NCI-H1417 (cell line): ENCODE data around the gene ASIP.
"Not testable (repeated sequence)": the region's sequence is repeated elsewhere in the genome, so short reads cannot be mapped to it uniquely, and the experiment has no call there.

Experiments used
- DNase-seq, 3 experiments: peaks; one replicate each; lab custom pipeline; 2025; lab: John Stamatoyannopoulos, UW

The ASIP gene, protein sequence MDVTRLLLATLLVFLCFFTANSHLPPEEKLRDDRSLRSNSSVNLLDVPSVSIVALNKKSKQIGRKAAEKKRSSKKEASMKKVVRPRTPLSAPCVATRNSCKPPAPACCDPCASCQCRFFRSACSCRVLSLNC

DNA sequence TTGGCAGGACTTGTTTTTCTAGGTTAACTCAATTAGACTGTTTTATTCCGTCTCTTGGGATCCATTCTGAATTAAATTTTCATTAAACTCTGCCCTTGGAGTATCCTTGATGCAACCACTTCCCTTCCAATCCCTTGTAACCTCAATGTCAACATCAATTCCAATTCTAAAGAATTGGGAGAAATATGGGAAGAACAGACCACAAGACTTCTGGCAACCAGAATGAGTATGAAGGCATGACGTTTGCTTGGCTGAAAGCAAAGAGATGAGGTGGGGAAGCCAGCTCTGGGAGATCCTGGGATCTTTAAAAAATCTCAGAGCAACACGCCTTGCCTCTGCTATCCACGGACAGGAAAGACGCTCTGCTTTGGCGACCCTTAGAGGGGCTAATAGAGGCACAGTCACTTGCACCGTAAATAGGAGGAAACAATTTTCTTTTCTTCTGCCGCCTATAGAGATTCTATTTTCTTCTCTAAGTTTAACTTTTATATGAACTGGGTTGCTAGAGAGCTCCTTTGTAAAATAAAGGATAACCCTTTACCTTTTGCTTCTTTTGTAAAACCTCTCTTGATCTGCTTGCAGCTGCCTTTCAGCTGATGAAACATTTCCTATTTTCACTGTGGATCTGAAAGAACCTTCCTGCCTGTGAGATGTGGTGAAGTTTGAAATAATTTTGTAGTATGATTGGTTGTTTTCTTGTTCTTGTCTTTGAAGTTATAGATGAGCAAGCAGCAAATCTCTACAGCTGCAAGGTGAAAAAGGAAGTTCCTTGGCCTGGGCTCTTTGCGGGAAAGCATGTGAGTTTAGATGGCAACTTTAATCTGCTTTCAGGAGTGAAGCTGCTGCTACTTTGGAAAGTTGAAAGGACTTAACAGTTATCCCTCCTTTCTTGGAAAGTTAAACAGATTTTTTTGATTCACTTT lies at the start of gene ASIP:
Gene ASIP, plus strand, starts transcription at position 731 of the 923 bp plus-strand sequence. CDS start 18,952 bp downstream, outside the sequence.
- no peak for DNase-seq

DNA sequence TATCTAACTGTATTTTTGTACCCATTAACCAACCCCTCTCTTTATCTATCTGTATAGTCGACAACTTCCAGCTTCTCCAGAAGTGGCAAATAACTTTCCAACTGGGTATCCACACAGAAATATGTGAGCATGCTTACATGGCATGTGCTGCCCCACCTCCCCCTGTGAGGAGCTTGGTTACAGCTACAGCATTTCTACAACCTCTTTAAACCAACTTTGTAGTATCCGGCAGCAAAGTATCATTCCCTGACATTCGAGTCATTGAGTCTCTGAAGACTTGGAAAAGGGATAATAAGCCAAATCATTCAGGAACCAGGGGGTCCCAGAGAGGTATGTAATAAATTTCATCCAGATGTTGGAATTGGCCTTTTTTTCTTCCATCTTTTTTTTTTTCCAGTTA lies 48.2 kb upstream of the ASIP start:
- DNase-seq, result no peak

DNA sequence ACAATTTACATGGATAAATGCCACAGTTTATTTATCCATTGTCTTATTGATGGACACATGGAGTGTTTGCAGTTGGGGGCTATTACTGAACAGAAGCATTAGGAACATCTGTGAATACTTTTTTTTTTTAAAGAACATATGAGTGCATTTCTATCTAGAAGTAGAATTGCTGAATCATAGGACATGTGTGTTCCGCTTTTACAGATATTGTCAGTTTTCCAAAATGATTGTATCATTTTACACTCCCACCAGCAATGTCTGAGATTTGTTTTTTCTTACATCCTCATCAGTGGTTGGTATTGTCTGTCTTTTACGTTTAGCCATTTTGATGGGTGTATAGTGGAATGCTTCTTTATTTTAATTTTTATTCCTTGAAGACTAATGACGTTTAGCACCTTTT lies 42.0 kb upstream of the ASIP start:
- DNase-seq, result no peak

DNA sequence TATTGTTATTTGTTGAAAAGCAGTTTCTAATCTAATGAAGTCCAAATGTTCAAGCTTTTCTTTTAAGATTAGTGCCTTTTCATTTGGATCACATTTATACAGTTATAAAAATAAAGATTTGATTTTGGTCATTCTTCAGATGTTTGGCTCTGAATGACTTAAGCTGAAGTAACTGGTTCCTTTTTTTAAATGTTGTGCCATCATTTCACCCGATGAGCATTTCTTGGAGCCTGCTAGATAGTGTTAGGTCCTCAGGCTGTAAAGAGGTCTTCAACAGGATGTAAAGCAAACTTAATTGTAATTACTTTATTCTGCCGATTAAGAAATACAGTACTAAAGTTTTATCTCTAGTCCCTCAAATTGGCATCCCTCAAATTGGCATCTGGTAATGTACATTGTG lies 41.2 kb upstream of the ASIP start:
- DNase-seq, result no peak

DNA sequence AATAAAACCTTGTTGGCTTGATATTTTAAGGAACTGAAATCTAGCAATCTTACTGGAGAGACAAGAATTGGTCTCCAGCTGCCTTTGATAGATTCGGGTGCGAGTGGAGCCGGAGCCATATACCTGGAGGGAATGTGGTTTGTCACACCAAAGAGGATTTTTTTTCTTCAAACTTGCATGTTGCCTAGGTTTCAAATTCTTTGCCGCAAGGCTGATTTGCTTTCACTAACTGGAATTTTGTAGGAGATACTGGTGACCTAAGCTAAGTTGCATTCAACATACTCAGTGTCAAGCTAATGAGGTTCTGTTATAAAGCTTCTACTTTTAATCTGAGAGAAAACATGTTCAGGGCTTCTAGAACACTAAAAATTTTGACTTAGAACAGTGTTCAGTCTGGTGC lies 39.7 kb upstream of the ASIP start:
- no peak for DNase-seq

DNA sequence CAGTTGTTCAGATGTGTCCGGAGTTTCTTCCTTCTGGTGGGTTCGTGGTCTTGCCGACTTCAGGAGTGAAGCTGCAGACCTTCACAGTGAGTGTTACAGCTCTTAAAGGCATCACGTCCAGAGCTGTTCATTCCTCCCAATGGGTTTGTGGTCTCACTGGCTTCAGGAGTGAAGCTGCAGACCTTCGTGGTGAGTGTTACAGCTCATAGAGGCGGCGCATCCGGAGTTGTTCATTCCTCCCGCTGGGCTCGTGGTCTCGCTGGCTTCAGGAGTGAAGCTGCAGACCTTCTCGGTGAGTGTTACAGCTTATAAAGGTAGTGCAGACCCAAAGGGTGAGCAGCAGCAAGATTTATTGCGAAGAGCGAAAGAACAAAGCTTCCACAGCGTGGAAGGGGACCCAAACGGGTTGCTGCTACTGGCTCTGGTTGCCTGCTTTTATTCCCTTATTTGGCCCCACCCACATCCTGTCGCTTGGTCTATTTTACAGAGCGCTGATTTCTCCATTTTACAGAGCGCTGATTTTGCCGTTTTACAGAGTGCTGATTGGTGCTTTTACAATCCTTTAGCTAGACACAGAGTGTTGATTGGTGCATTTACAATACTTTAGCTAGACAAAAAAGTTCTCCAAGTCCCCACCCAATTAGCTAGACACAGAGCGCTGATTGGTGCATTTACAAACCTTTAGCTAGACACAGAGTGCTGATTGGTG lies 35.9 kb upstream of the ASIP start:
- DNase-seq, result peak in 2 of 3 experiments; percentile 62 to 83

DNA sequence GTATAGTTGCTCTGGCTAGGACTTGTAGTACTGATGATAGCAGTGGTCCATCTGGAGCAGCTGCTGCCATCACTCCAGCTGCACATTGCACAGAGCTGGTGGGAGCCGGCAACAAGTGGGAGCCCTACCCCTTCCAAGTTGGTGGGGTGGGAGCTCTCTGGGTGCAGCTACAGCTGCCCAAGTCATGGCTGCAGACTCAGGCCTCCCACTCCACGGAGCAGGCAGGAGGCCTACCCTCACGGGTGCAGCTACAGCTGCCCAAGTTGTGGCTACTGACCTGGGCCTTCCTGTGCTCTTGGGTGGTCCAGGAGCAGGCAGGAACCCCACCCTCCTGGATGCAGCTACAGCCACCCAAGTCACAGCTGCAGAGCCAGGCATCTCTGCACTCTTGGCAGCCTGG lies 32.1 kb upstream of the ASIP start:
- DNase-seq, result no peak

DNA sequence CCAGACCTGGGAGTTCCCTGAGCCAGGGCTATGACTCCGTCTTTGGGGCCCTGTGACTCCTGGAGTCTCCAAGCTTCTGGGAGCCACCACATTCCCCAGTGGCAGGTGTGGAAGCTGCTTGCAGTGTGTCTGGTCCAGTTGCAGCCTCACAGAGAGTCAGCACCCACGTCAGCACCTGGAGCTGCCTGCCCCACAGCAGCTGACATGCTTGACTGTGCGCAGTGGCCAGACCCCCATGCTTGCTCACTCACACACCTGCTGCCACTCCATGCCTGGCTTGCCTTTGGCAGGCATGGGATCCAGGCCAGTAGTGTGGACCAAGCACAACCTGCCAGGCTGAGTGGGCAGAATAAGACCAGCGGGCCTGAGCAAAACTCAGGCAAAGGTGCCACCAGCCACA lies 31.0 kb upstream of the ASIP start:
- no peak for DNase-seq

DNA sequence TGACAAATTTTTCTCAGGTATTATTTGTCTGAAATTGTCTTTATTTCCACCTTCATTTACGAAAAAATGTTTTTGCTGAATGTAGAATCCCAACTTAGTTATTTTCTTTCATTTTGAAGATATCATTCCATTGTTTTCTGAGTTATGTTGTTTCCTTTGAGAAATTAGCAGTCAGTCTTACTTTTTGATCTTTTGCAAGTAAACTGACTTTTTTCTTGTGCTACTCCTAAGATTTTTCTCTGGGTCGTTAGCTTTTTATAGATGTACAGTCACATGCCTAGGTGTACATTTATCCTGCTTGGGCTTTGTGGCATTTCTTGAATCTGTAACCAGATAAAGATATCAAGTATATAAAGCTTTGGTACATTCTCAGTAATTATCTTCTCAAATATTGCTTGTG lies 29.6 kb upstream of the ASIP start:
- no peak for DNase-seq

DNA sequence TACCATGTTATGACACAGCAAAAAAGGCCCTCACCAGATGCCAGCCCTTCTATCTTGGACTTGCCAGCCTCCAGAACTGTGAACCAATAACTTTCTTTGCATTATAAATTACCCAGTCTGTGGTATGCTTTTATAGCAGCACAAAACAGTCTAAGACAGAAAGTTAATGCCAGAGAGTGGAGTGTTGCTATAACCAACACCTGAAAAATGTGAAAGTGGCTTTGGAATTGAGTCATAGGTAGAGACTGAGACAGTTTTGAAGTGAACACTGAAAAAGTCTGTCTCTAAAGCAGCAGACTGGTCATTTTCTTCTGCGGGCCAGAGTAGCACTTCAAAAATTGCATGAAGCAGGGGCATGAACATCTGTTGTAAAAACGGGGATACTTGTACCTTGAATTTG lies 28.0 kb upstream of the ASIP start:
- DNase-seq, result no peak

DNA sequence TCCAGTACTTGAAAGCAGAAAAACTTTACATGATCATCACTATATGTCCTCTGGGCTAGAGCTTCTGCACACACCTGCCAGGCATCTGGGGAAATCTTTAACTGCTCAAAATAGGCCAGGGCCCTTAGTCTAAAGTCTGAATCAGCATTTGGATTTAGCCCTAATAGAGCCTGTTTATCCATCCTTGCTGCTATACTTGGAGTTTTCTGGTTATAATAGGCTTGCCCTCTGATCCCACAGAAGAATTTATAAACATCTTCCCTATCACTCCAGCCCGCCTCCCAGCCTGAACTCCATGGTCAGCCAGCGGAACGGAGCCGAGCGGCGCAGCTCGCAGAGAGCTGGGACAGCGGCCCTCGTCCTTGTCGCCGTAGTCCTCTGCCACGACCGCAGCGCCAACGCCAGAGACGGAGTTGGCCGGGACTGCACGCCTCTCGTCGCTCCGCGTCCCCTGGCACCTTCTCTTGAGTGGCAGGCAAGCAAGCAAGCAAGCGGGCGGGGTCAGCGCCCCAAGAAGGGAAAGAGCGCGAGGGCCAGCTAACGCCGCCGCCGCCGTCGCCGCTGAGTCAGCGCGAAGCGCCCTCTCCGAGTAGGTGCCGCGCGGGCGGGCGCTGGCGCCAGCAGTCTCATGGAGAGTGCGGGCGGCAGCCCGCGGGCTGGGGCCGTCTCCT lies 25.4 kb upstream of the ASIP start:
- DNase-seq, result peak; percentile 87 to 92 (median 89)

DNA sequence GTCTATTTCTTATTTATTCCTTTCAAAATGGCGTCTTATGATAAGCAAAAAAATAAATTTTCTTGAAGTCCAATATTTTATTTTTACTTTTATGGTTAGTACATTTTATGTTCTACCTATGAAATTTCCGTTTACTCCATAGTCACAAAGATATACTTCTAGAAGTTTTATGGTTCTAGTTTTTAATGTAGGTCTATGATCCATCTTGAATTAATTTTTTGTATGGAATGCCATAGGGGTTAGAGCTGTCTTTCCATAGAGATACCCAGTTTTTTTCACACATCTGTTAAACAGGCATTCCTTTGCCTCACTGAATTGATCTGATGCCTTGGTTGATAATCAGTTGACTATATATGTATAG lies 24.9 kb upstream of the ASIP start:
- DNase-seq, result no peak

DNA sequence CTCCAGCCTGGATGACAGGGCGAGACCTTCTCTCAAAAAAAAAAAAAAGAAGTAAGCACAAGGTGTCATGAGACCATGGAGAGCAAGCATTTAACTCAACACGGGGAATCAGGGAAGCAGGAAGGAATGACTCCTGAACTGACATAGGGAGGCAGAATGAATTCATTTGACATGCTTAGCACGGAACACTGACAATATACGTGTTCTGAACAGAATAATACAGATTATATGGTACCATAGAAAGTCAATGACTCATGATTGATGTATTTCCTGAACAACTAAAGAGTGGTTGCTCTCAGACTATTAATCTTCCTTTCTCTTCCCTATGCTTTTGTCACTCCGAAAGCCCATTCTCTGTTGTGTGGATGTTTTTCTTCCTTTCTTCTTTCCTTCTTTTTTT lies 20.7 kb upstream of the ASIP start:
- DNase-seq, result peak in 1 of 3 experiments; percentile 35

DNA sequence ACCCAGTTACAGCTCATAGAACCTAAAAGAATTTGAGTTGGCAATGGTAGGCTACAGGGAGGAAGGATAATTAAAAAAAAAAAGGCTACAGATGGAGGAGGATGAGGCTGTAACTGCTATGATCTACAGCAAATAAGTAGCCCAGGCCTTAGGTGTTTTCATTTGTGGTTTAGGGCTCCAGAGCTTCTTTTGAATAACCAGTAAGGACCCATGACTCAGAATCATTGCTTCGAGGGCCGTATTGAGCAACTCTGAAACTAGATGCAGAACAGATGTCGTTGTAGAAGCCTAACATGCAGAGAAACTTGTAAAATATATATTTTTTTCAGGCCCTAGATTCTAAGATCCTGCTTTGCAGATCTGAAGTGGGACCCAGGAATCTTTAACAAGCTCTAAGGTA lies 19.0 kb upstream of the ASIP start:
- DNase-seq, result no peak

DNA sequence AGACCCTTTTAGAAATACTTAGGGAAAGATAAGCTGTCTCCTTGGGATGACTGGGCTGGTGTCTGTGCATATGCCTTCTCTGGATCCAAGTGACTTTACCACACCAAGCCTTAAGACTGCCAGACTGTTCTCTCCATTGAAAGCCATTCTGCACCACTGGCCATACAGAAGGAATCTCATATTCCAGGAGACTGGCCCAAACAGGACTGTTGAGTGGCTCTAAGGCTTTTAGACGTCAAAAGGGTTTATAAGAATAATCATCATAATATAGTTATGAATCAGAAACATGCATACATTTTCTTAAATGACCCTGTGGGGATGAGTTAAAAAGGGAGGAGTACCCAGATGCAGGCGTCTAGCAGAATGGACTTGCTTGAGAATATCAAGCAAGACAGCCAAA lies 17.0 kb upstream of the ASIP start:
- DNase-seq, result not testable (repeated sequence)

DNA sequence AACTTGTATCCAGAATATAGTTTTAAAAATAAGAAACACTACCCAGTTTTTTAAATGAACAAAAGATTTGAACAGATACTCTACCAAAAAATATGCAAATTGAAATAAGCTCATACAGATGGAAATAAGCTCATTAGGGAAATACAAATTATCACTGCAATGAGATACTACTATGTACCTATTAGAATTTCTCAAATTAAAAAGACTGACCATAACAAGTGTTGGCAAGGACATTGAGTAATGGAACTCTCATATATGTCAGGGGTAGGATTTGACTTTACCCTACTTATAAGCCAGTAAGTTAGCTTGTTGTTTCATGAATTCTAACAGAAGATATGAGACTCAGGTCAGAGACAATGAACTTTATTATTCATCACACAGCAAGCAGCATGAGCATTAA lies 9.6 kb upstream of the ASIP start:
- DNase-seq, result no peak

DNA sequence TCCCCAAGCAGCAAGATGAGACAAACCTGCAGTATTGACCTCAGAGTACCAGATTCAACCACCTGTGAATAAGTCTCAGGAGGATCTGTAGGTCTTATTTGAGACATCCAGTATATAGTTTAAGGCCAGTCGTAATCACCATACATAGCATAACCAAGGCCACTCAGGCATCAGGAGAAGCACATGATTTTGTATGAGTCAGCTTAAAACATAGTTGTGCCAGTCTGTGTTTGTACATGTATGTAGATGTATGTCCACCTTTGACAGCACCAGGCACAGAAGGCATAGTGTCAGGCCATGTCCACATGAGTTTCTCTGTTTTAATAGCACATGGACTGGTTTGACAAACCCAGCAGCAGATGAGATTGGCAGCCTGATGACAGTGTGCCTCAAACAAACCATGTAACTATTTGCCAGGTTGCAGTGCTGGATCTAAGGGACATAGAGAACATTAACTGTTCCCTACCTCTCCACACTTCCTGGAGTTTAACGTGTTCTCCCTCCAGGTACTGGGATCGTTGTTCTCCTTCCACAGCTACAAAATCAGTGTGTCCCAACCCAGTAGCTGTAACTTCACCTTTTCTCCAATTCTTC lies 8.6 kb upstream of the ASIP start:
- no peak for DNase-seq

DNA sequence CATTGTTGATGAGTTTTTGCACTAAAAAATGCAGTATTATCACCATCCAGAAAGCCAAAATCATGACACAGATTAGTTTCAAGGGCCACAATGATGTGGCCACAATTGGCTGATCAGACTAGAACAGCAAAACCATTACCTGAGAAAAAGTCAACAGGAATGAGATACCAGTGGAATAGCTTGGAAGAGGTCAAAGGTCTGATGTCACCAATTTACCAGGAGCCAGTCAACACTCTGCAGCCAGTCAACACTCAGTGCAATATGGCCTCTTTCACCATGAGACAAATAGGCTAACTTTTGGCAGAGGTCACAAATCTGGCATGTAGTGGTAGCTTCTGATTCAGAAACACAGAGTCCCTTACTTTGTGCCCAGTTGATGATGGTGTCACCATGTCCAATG lies 7.5 kb upstream of the ASIP start:
- no peak for DNase-seq

DNA sequence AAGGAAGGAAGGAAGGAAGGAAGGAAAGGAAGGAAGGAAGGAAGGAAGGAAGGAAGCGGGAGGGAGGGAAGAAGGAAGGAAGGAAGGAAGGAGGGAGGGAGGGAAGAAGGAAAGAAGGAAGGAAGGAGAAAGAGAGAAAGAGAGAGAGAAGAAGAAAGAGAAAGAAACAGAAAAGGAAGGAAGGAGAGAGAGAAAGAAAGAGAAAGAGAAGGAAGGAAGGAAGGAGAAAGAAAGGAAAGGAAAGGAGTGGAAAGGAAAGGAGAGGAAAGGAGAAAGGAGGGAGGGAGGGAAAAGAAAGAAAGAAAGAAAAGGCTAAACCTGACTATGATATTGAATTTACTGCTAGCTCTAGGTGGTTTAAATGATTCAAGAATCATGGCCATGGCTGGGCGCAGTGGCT lies 5.3 kb upstream of the ASIP start:
- no peak for DNase-seq

DNA sequence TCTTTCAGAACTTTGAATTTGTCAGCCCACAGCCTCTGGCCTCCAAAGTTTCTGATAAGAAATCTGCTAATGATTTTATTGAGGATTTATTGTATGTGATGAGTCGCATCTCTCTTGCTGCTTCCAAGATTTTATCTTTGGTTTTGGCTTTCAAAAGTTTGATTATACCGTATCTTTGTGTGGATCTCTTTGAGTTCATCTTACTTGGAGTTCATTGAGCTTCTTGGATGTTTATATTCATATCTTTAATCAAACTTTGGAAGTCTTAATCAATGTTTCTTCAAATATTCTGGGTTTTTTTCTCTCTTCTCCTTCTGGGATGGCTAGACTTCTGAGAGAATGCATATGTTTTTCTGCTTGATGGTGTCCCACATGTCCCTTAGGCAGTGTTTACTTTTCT lies 3.3 kb upstream of the ASIP start:
- no peak for DNase-seq

DNA sequence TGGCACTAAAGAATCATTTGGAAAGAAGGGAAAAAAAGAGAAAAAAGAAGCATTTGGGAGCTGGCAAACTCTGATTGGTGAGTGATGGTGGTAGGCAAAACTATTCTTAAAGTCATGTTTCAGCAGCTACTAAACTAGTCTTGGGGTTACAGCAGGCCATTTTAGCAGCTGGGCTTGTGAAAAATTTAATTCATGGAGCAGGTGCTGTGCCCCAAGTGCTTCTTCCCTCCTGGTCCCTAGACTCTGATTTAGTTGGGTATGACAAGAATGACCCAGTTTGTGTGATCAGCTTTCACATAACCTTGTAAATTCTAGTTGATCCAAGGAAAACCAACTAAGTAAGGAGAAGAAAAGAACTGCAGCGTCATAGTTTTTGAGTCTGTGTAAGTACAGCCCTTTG lies 1.1 kb upstream of the ASIP start:
- DNase-seq, result no peak

DNA sequence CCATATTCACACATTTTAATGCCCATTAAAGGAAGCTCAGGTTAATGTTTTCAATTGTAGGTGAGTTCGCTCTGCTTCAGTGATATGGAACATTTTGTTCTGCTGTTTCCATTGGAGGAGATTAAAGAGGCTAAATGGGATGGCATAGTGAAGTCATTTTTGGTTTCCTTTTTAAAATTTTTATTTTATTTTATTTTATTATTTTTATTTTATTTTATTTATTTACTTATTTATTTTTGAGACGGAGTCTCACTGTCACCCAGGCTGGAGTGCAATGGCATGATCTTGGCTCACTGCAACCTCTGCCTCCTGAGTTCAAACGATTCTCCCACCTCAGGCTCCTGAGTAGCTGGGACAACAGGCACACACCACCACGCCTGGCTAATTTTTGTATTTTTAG lies 792 bp downstream of the ASIP start:
- not testable (repeated sequence) for DNase-seq
